Activated T-cell treated with anti-CD3 and anti-CD28 coated beads for 4 hours (primary cell): Measurements from ENCODE around the gene PATL1.

Source experiments
- DNase-seq: peaks from one replicate; pipeline ENCODE4 v3.0.0-alpha.2; 2020

PATL1 gene

DNA sequence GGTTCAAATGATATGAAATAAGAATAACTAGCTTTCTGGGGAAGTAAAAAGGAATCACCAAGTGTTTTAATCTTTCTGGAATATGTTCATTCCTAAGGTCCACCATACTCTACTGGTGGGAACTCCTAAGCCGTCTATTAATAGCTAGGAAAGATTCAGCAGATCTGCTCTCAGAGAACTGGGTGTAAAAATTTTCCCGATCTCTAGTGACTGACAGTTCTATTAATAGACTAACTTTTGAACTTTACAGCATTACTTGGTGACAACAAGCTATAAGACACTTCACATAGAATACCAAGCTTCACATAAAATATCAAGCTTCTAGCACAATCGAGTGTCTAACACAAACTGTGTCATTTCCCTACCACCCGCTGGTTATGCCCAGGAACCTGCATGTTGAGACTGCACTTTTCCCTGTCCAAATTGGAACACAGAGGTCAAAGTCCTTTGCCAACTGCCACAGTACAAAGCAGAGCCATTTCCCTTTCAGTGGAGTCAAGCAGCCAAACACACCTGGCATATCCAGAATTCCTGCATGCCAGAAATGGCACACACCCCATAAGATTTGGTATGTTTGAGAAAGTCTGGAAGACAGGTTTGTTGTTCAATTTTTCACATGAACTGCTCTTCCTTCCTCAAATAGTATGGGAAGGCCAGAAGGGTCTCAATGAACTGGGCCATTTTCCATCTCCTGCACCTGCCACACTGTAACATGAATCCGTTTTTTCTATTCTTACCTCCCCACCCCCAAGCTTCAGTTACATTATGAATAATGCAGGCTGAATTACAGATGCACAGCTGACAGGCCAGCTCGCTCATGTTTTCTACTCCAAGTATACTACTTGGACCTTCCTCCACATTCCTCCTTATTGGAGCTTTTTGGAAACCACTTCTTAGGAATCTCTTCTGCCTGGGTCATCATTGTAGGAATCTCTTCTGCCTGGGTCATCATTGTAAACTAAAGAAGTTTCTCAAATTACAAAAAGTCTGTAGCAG is 57.0 kb downstream of the PATL1 start:
- DNase-seq, result no peak

DNA sequence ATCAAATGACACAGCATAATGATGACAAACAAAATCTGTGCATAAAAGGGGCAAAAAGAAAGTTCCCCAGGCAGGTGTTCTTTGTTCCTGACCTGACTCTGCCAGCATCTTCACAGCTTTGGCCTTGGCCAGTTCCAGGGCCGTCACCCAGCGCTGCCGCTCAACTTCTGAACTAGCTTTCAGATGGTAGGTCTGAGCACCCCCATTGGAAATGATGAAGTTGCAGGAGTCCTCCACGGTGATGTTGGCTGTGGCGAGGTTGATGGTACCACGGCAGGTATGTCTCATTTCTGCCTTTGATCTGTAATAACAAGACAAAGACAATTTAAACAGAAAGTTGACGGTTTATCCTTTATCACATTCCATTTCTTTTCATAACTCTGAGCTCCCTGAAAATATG is 58.5 kb downstream of the PATL1 start:
- DNase-seq, result no peak

DNA sequence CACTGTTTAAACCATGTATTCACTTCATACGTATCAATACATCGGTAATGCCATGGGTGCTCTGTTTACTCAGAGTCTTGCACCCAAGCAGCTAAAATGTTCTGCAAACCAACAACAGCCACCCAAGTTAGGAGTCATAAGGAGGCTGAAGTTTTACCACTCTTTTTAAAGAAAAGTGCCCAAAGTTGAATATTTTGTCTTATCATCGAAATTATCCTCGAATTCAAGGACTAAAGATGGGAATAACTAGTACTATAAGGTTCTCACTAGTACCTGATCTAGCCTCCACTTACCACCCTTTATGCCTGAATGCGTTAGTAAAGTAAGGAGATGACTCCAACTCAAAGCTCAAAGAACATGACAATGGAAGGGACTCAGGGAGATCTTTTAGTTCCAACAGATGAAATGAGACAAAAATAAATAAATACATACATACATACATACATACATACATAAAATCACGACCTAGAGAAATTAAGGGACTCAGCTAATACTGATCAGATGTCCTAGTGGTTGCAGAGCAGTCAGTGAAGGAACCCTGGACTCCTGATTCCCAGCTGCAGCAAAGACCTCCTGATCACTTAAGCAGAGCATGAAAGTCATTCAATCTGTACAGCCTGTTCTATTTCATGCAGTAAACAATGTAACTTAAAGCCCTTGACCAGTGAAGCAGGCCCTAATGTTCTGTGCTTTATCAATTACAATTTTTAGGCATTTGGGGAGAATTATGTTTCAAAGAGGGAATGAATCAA is 61.0 kb downstream of the PATL1 start:
- no peak for DNase-seq

DNA sequence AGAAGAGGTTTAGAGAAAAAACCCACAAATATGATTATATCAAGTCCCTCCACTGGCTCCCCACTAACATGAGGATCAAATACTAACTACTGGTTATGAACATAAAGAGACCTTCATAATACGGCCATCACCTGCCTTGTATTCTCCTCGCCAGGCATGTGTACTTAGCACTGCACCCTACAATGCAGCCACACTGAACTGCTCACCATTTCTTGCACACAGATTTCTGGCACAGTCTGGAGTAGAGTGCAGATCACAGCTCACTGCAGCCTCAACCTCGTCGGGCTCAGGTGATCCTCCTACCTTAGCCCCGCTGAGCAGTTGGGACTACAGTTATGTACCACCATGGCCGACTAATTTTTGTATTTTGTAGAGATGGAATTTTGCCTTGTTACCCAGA is 66.4 kb downstream of the PATL1 start:
- no peak for DNase-seq

DNA sequence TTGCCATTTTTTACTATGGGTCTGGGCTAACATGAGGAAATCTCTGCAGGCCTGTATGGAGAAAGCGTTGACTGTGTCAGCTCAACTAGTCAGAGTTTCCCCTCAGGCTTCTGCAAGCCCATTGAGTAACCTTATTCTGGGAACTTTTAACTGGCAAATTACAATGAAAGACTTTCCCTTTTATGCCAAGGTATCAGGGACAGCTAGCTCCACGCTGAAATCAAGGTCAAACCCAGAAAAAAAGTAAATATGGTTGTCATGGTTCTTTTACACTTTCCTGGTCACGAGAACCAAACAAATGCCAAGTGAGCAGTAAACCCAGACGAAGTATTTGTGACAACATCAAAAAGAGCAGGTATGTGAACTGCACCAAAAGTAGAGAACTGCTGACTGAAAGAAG is 67.0 kb downstream of the PATL1 start:
- DNase-seq, result no peak

DNA sequence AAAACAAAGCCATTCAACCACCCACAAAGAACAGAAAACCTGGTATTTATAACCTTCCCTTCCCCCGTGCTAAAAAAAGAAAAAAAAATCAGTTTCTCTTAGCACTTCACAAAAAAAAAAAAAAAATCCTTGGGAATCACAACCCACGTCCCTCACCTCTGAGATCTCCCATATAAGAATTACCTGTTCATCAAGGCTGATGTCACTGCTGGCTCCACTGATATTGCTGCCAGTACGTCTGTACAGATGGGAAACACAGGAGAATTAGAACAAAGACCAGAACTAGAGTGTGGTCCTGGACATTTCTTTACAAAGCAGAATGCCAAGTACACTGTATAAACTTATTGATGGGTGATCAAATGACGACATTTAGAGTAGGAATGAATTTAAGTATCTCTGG is 68.2 kb downstream of the PATL1 start:
- DNase-seq, result no peak

DNA sequence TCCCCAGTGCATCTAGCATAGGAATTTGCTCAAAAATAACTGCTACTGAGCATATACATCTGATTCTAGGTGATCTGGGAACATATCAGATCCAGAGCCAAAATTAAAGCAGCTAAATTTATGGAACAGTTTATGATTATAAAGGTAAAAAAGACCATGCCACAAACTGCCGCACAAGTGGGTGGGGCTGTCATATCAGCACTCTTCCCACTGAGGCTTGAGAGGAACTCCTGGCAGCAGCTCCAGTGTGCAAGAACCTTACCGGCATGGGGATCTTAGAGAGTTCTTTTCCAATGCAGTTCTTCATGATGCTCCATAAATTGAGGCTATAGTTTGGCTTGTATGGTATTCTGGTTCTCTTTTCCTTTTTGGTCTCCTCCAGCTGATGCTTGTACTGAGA is 68.6 kb downstream of the PATL1 start:
- no peak for DNase-seq

DNA sequence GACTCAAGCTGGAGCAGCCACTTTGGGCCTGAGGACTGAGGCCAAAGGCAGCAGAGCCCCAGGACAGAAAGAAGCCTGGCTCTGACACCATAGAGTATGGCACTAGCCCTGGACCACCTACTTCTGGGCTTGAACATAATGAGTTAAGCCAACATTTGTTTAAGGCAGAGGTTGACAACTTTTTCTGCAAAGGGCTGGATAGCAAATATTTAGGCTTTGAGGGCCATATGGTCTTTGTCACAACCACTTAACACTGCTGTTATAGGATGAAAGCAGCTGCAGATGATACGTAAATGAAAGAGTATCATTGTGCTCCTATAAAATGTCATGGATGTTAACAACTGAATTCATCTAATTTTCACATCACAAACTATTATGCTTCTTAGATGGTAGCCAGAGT is 69.9 kb downstream of the PATL1 start:
- DNase-seq, result no peak
